GM21717 (cell line): ENCODE data around the gene ZNF287.
"Not testable (repeated sequence)": the region's sequence is repeated elsewhere in the genome, so short reads cannot be mapped to it uniquely, and the experiment has no call there.

Experiments
- ATAC-seq: cut with Tn5 transposase; IDR thresholded peaks from one replicate; pipeline ENCODE4 v1.9.1; 2021; ENCODE audit warnings: mild to moderate bottlenecking, moderate library complexity; ENCODE audit not compliant: unreplicated experiment

Gene ZNF287

GRCh38 chr17:16568541-16569357, at the start of gene ZNF287:
ZNF287 (minus strand) TSS chr17:16569204; CDS start chr17:16567731, 1,473 bp downstream.
- ATAC-seq = peak; percentile 86

GRCh38 chr17:16617481-16618060, 48.6 kb upstream of the ZNF287 start:
- no peak for ATAC-seq

DNA sequence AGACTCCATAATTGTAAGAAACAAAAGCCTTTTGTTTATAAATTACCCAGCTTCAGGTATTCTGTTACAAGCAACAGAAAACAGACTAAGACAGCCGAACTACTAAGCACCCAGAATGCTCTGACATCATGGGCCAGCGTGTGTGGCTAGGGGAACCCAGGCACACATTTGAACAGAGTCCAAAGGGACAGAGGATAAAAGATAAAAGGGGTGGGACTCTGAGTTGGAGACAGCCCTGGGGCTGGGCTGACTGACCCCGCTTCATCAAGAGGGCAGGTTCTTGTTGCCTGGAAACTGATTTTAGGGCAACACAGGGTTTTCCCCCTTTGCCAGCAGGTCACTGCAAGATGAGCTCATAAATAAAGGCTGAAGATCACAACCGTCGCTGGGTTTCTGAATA, 30.5 kb upstream of the ZNF287 start:
- no peak for ATAC-seq

DNA sequence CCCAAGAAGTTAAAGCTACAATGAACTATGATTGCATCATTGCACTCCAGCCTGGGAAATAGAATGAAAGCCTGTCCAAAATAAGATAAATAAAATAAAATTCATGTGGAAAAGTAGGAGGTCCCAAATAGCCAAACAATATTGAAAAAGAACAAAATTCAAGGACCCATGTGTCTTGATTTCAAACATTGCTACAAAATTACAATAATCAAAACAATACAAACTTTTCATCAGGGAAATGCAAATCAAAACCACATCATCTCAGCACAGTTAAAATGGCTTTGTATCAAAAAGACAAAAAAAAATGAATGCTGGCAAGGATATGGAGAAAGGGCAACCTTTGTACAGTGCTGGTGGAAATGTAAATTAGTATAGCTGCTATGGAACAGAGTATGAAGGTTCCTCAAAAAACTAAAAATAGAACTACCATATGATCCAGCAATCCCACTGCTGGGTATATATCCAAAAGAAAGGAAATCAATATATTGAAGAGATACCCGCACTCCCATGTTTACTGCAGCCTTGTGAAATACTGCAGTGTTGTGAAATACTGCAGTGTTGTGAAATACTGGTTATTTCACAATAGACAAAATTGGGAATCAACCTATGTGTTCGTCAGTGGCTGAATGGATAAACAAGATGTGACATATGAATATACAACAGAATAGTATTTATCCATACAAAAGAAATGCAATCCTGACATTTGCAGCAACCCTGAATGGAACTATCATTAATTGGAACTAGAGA, 24.5 kb upstream of the ZNF287 start:
- no peak for ATAC-seq

DNA sequence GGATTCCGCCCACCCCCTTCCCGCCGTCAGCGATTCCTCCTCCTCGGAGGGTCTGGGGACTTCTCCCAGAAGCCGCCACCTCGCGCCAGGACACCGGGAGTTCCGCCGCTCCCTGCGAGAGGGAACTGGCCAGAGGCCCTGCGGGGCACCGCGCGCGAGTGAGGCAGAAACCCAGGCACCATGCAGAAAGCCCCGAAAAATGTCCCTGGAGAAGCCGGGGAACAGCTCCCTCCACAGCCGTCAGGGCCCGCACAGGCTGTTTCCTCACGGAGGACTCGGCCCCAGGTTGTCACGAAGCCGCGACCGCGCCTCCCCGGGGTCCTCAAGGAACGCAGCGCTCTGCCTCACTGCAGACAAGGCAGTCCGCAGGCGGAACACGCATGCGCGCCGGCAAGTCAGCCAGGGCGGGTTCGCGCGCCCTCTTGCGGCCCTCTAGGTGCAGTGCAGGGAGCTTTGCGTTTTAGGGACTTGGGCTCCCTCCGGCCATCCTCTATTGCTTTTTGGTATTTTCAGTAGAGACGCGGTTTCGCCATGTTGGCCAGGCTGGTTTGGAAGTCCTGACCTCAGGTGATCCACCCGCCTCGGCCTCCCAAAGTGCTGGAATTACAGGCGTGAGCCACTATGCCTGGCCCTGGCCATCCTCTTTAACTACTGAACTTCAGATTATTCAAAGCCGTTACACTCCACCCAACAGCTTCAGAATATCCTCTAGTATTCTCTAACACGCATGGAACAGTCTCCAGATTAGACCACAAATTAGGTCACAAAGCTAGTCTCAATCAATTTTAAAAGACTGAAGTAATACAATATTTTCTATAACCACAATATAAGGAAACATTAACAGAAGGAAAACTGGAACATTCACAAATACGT, 20.3 kb upstream of the ZNF287 start:
- peak; percentile 66 for ATAC-seq

- ATAC-seq = no peak
Measured at GRCh38 chr17:16585796-16586195, 16.8 kb upstream of the ZNF287 start.

DNA sequence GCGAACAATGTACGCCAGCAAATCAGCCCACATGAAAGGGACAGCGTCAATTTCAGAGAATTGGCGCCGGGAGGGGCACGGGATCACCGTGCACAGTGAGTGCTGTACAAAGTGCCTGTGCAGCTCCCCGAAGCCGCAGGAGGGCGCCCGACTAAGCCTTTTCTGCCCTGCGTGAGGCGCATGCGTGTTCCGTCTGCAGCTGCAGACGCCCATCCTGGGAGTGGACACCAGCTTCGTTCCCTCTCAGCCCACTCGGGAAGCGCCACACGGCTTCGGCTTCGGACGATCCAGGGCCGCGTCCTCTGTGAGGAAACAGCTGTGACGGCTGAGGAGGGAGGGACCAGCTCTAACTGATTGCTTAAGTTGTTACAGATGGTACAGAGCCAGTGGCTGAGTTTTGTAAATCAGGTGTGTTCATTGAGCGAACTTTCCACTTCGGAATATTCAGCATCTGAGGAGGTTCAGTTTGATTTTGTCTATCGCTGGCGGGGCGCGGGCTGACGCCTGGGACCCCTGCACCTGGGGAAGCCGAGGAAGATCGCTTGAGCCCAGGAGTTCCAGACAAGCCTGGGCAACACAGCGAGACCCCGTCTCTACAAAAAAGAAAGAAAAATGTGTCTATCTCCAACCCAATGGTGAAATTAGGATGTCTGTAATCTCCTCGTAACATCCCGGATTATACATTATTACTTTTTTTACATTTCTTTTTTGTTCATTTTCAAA, 15.4 kb upstream of the ZNF287 start:
- no peak for ATAC-seq

DNA sequence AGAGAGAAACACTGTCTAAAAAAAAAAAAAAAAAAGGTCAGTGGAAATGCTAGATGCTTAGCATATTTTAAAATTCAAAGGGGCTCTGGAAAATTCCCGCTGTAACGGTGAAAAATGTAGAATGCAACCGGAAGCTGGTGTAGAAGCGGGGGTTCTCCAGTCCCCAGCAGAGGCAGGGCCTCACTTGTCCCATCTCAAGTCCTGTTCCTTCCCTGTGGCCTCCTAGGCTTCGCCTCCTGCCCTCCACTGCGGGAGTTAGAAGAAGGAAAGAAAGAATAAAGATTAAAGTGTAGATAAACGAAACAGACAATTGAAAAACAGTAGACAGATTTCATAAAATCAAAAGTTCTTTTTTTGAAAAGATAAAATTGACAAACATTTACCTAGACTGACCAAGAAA, 14.8 kb upstream of the ZNF287 start:
- ATAC-seq = no peak

DNA sequence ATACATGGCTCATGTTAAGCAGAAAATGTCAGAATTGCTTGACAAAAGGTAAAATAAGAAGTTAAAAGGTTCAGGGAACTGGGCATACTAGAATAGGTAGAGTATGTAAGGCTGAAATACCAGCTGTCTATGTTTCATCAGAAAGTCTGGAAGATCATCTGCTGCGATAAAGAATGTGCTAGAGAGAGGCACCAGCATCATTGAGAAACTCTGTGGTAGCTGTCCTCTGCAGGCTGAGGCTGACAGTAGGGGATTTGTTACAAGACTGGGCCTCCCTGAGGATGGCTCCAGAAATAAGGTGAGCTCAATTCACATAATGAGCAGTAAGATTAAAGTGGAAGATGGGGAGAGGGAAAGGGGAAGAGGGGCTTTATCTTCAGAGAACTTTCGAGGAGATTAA, 4.5 kb upstream of the ZNF287 start:
- no peak for ATAC-seq

DNA sequence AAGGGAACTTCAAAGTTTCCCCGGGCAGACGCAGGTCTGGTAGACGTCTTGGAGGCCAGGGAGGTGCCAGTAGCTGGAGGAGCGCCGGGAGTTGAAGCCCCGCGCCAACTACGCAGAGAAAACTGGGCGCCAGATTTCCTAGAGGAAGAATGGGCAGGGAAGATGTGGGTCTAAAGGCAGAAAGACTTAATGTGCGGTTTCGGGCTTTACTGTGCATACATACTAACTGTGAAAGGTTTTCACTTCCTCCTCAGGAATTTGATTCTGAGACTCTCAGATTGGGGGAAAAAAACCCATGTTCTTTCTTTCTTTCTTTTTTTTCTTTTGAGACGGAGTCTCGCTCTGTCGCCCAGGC, 331 bp upstream of the ZNF287 start:
- no peak for ATAC-seq

GRCh38 chr17:16552637-16553045, 16.4 kb downstream of the ZNF287 start:
- ATAC-seq = no peak

- ATAC-seq = no peak
Measured at GRCh38 chr17:16551878-16552636, 16.9 kb downstream of the ZNF287 start.

- no peak for ATAC-seq
Measured at GRCh38 chr17:16537130-16537458, 31.9 kb downstream of the ZNF287 start.

- no peak for ATAC-seq
Measured at GRCh38 chr17:16534236-16534635, 34.8 kb downstream of the ZNF287 start.

DNA sequence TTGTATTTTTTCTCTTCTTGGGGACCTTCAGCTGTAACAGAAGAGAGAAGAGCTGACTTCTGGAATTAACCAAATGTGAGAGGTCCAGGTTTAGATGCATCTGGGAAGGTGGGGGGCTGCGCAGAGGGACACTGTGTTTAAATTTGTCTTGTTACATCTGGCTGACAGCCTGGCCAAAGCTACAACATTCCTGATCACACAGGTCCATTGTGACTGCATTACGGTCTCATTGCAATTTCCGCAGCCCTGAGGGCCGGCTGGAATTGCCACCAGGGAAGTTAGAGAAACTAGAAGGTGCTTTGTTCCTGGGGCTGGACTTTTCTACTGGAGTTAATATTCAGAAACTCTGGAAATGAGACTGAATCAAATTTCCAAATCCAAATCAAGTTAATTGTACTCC, 39.1 kb downstream of the ZNF287 start:
- ATAC-seq = no peak

- ATAC-seq = no peak
Measured at GRCh38 chr17:16527298-16527697, 41.7 kb downstream of the ZNF287 start.

- ATAC-seq = not testable (repeated sequence)
Measured at GRCh38 chr17:16525556-16525955, 43.4 kb downstream of the ZNF287 start.

GRCh38 chr17:16521070-16521727, 47.8 kb downstream of the ZNF287 start:
- ATAC-seq = no peak

DNA sequence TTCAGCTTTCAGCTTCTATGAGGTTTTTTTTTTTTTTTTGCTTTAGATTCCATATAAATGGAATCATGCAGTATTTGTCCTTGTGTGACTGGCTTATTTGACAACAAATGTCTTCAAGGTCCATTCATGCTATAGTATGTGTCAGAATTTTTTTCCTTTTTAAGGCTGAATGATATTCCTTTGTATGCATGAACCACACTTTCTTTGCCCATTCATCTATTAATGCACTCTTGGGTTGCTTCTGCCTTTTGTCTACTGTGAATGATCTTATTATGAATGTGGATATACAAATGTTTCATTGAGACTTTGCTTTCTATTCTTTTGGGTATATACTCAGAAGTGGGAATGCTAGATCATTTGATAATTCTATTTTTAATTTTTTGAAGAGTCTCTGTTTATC, 50.0 kb downstream of the ZNF287 start:
- no peak for ATAC-seq
